ENCODE results near the gene C1GALT1C1. TPM values are rescaled to one million over a fixed set of nuclear protein-coding genes. Genes with fewer than 3 reads are reported as not detected.

The C1GALT1C1 gene
- total and polyA plus RNA-seq, 9 donors: 11.4 to 31.6 (median 15.5) TPM

DNA sequence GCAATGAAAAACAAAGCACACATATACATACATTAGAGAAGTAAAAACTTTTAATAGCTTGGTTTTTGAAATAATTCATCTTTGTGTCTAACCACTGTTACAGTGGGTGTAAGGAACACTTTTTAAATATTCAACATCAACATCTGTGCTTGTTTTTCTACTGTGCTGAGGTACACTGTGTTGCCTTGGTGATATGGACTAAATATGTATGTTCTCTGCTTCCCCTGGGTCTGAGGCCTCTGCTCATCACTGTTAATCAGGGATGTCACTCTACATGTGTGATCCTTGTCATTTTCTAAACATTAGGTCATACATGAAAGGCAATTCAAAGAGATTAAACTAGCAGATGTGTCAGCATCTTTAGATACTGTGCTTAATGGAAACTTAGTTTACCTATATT is 15.0 kb downstream of the C1GALT1C1 start:
- TF ChIP-seq POLR2A (IDR thresholded peaks at IDR 0.05) (no peak), CTCF (IDR thresholded peaks at IDR 0.05) (no peak)
- Histone ChIP-seq H3K4me1 (ENCODE audit: insufficient read depth) (no peaks in the 10 kb centered on the region), H3K4me3 (no peak overlapping the region), H3K9me3 (no peaks in the 10 kb centered on the region), H3K36me3 (no peaks in the 10 kb centered on the region), H3K27me3 (peaks cover 2% of the 10 kb centered on the region), H3K27ac (no peak overlapping the region)
- DNase-seq: no peak
- intact Hi-C loops (cut with DNase I): no loop called here

DNA sequence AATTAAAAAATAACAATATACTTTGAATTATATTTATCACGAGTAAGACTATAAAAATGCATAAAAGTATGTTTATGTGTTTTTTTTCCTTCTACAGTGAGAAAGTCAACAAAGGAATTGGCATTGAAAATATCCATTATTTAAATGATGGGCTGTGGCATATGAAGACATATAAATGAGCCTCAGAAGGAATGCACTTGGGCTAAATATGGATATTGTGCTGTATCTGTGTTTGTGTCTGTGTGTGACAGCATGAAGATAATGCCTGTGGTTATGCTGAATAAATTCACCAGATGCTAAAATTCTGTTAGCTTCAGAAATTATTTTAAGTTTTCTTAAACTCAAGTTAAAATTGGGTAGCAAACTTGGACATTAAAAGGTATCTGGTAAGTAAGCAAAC is 17.8 kb downstream of the C1GALT1C1 start:
- H3K27me3 ChIP-seq: peaks cover 2% of the 10 kb centered on the region
- H3K4me3 ChIP-seq: no peak overlapping the region
- no peak for DNase-seq
- H3K27ac ChIP-seq: no peak overlapping the region
- no peaks in the 10 kb centered on the region for H3K4me1 ChIP-seq (ENCODE audit: insufficient read depth)
- 63 to 80% (median 74%) methylated on average over 1 of the region's 1 CpG for WGBS, 3 donors
- no peaks in the 10 kb centered on the region for H3K9me3 ChIP-seq
- H3K36me3 ChIP-seq: no peaks in the 10 kb centered on the region
- intact Hi-C loops (cut with DNase I): no loop called here
- TF ChIP-seq CTCF (IDR thresholded peaks at IDR 0.05): no peak
- TF ChIP-seq POLR2A (IDR thresholded peaks at IDR 0.05): no peak
- TF ChIP-seq EP300 (IDR thresholded peaks at IDR 0.05): no peak

DNA sequence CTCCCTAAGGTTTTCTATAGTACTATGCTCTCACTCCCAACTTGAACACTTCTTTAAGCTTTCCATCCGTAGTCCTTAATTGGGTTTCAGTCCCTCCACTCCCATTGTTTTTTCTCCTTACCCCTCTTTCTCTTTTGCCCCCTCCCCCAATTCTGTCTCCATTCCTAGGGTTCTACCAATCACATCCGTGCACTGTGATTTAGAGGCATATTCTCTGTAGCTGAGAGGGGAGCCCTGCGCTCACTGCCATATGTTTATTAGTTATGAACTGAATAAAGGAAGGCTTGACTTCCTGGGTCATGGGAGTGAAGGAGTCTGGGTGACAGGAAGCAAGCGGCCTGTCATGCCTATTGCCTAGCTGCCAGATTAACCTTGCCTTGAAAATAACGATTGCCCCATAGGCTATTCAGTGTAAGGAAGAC is 25.5 kb downstream of the C1GALT1C1 start:
- no peak for DNase-seq
- TF ChIP-seq EP300 (IDR thresholded peaks at IDR 0.05): no peak
- TF ChIP-seq POLR2A (IDR thresholded peaks at IDR 0.05): no peak
- TF ChIP-seq CTCF (IDR thresholded peaks at IDR 0.05): no peak
- Histone ChIP-seq H3K4me3 (peak overlapping the region; percentile 57), H3K4me1 (ENCODE audit: insufficient read depth) (no peaks in the 10 kb centered on the region), H3K27me3 (no peaks in the 10 kb centered on the region), H3K27ac (peak overlapping the region; percentile 47 to 69), H3K9me3 (no peaks in the 10 kb centered on the region), H3K36me3 (no peaks in the 10 kb centered on the region)
- 22 to 25% (median 24%) methylated on average over 5 of the region's 5 CpGs for WGBS, 3 donors
- intact Hi-C loops (cut with DNase I): no loop called here

DNA sequence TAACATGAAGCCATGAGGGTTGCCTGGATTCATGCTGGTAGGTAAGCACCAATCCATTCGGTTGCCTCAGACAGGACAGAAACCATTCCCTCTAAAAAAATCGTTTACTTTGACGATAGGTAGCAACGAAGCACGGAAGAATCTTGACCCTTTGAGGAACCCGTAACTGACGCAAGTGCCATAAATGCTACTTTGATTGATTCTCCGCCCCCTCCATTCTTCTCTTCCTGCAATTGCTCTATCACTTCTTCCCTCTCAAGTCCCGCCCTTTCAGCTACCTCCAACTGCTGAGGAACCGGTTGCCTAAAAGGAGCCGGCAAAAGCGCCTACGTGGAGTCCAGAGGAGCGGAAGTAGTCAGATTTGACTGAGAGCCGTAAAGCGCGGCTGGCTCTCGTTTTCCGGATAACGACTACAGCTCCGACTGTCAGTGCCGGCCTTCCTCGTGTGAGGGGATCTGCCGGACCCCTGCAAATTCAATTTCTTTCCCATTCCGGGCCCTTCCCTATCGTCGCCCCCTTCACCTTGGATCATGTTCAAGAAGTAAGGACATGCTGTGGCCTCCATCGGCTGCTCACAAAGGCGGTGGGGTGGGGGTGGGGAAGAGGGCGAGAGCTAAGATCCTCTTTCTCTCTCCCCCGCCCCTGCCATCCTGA is 26.0 kb downstream of the C1GALT1C1 start, which contains the start of gene MCTS1:
Gene MCTS1, plus strand, starts transcription at position 395 of the 654 bp plus-strand sequence. Its CDS starts 136 bp downstream, at position 531.
- H3K4me1 ChIP-seq (ENCODE audit: insufficient read depth): no peaks in the 10 kb centered on the region

More for the DNA sequence above, 26.0 kb downstream of the C1GALT1C1 start, which contains the start of gene MCTS1:
- TF ChIP-seq EP300 (IDR thresholded peaks at IDR 0.05) (no peak), POLR2A (IDR thresholded peaks at IDR 0.05) (no peak), CTCF (IDR thresholded peaks at IDR 0.05) (no peak)
- peak; percentile 70 to 81 (median 76) for DNase-seq
- WGBS, 3 donors: 30 to 42% (median 39%) methylated on average over 31 of the region's 31 CpGs
- Histone ChIP-seq H3K4me3 (peak within 1 kb of the TSS; percentile 57), H3K27ac (peak within 1 kb of the TSS; percentile 47 to 69), H3K9me3 (no peaks in the 10 kb centered on the region), H3K36me3 (no peaks in the 10 kb centered on the region), H3K27me3 (no peaks in the 10 kb centered on the region)
- intact Hi-C loops (cut with DNase I): no loop called here
